Fibroblast of gingiva (primary cell): ENCODE measurements around the gene SIRT3.
A peak's percentile ranks its signal among the peaks of the same experiment; 100 is the strongest.

ENCODE experiments used
- DNase-seq: peaks from one replicate; pipeline ENCODE4 v3.0.0-alpha.2; 2011; ENCODE audit warnings: low read depth

SIRT3 gene

DNA sequence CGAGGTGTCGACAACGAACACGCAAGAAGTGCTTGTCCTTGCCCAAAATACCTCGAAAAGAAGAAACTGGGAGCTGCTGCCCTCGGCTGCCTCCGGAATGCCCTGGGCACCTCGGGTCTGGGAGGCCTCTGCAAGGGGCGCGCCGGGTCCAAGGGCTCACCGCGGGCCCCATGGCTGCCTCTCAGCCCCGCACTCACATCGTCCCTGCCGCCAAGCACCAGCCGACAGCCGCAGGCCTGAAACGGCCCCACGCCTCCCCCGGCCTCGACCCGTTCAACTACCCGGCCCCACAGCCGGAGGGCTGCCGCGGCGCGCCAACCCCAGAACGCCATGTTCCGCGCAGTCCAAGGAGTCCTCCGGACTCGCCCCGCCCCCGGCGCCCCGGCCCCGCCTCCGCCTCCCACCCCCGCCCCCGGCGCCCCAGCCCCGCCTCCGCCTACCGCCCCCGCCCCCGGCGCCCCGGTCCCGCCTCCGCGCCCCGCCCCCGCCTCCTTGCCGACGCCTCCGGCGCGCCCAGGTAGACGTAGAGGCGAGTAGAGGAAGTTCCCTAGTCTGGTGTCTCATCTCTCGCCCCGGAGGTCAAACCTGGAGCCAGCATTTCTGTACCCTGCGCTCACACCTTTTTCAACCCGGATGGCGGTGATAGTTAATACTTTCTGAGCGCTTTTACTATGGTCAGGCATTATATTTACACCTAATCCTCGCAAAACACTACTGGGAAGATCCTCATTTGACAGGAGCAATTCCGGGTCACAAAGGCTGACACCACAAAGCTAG, at the start of gene SIRT3:
TSS of gene SIRT3 (minus strand) at position 346 of the 777 bp plus-strand sequence. CDS start at position 332, 14 bp downstream.
- peak; percentile 70 for DNase-seq

GRCh38 chr11:285894-286220, 49.7 kb upstream of the SIRT3 start:
- no peak for DNase-seq

GRCh38 chr11:285021-285893, 49.1 kb upstream of the SIRT3 start:
- no peak for DNase-seq

- no peak for DNase-seq
These were observed 48.2 kb upstream of the SIRT3 start for GRCh38 chr11:284105-285020.

GRCh38 chr11:283405-284104, 47.4 kb upstream of the SIRT3 start:
- no peak for DNase-seq

GRCh38 chr11:282630-283360, 46.7 kb upstream of the SIRT3 start:
- DNase-seq, result no peak

DNA sequence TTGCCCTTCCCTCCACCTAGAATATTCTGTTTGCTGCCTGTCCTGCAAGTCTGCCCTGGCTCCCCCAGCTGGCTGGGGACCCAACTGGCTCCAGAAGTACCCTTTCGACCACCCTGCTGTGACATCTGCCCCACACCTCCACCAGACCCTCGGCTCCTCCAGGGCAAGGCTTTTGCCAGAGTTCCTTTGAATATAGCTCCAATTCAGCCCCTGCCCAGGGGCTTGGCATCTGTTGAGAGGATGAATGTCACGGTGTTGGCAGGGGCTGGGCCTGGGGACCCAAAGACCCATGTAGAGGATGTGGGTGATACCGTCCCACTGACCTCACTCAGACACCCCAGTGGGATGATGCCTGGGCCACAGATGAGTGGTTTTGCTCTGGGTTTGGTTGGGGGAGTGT, 46.0 kb upstream of the SIRT3 start:
- no peak for DNase-seq

DNA sequence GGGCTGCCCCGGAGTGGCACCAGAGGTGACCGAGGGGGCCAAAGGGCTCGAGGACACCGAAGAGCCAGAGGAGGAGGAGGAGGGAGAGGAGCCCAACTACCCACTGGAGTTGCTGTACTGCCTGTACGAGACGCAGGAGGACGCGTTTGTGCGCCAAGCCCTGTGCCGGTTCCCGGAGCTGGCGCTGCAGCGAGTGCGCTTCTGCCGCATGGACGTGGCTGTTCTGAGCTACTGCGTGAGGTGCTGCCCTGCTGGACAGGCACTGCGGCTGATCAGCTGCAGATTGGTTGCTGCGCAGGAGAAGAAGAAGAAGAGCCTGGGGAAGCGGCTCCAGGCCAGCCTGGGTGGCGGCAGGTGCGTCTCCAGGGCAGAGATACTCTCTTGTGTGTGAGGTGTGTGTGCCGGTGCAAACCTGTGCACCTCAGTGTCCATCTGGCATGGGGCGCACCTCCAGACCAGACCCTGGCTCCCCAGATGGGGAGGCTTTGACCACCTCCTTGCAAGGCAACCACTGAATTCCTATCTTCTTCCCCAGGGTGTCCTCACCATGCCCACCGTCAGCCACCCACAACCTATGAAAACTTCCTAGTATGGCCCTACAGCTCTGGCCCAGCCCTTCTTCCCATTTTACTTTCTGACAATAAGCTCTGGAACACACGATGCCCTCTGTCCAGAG, 45.5 kb upstream of the SIRT3 start:
- DNase-seq, result no peak

- no peak for DNase-seq
These were observed 44.8 kb upstream of the SIRT3 start for GRCh38 chr11:280706-281485.

GRCh38 chr11:279966-280705, 44.0 kb upstream of the SIRT3 start:
- peak; percentile 20 for DNase-seq

GRCh38 chr11:279040-279965, 43.2 kb upstream of the SIRT3 start:
- DNase-seq, result no peak

DNA sequence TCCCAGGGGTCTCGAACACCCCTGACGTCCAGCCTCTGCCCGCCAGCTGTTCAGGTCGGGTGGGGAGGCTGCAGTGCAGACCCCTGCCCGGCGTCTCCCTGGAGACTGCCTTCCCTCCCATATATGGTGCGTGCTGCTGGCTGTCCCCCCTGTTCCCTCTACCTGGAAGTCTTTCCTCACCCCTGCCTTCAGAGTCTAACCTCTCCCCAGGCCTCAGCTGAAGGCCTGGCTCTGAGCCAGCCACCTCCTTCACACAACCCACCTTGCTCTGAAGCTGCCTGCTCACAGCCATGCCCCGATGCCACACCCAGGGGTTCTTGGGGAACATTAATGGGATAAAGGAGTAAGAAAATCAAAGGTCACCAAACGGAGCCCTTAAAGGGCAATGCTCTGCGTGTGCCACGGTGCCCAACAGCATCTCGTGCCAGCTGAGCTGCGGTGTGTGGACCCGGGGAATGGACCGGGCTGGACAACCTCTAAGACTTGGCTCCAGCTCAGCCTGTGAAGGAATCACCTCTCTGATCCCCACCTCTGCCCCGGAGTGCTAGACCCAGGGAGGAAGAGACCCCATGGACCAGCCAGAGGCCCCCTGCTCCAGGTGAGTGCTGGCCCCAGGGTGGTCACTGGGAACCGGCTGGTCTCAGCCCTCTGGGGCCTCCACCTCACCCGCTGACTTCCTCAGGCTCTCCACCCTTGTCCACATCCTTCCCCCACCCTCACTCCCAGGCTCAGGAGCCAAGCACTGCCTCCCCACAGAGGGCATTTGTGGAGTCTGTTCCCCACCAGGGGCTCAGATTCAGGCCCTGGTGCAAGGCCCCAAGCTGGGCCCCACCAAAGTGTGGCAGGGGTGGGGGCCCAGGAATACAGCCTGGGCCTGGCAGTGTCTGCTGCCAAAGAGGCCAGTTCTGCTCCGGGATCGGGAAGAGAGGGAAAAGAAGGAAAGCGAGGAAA, 42.1 kb upstream of the SIRT3 start, which contains the start of gene NLRP6:
TSS of gene NLRP6 (plus strand) at position 407 of the 951 bp plus-strand sequence. CDS start at position 570, 163 bp downstream.
- no peak for DNase-seq

GRCh38 chr11:276219-276618, 40.1 kb upstream of the SIRT3 start:
- DNase-seq, result no peak

DNA sequence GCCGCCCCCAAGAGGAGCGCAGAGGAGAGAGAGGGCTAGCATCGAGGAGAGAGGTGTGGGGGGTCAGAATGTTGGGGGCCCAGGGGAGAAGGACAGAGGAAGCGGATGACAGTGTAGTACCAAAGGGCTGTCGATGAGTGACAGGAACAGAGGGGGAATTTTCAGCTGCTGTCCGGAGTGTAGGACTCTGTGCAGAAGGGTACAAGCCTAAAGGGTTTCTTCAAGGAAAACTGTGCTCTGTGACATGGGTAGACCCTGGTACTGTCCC, 36.7 kb upstream of the SIRT3 start:
- DNase-seq, result no peak

GRCh38 chr11:272195-272930, 36.2 kb upstream of the SIRT3 start:
- DNase-seq, result no peak

DNA sequence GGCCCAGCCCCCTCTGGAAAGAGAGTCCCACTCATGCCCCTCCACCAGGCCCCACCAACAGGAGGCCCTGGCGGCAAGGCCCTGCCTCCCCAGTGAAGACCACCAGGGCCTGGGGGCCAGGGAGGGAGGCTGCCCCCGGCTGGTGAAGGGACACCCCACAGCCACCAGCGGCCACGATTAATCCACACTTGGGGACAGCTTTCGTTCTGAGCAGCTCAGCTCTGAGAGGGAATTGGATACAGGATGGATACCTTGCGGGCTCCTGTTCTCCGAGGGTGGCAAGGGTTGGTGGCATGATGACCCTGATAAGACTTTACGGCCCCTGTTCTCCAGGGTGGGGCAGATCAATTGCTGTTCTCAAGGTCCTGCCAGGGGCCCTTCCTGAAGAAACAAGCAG, 35.2 kb upstream of the SIRT3 start:
- DNase-seq, result no peak
